Tibial nerve (tissue), 4 donors: ENCODE data around the gene TANC1. TPM values are rescaled to one million over a fixed set of nuclear protein-coding genes. Genes with fewer than 3 reads are reported as not detected.

Source experiments
- DNase-seq, 2 donors: peaks; one replicate each; pipeline ENCODE4 v3.0.0-alpha.2; 2019; ENCODE audit warnings: low spot score in 2 of 2
- H3K27ac ChIP-seq, 4 donors: fragments of 200-600 bp; sonication (generic) in 3 of 4; one replicate each; pipeline ENCODE4 v1.5.1; 2017 to 2019; ENCODE audit warnings: mild to moderate bottlenecking in 1 of 4
- H3K27me3 ChIP-seq, 2 donors: fragments of 200-600 bp; sonication (generic) in 1 of 2; one replicate each; pipeline versions ENCODE4 v1.5.1 to v1.6.0; 2017 to 2019
- H3K36me3 ChIP-seq, 3 donors: fragments of 200-600 bp; sonication (generic); one replicate each; pipeline ENCODE4 v1.5.1; 2018 to 2019
- H3K4me1 ChIP-seq, 4 donors: fragments of 200-600 bp; sonication (generic) in 3 of 4; one replicate each; pipeline ENCODE4 v1.5.1; 2017 to 2019
- H3K4me3 ChIP-seq, 4 donors: fragments of 200-600 bp; sonication (generic) in 3 of 4; one replicate each; pipeline ENCODE4 v1.5.1; 2017 to 2019; ENCODE audit warnings: mild to moderate bottlenecking in 1 of 4, moderate library complexity in 1 of 4
- H3K9me3 ChIP-seq, 4 donors: fragments of 200-600 bp; sonication (generic) in 3 of 4; one replicate each; pipeline ENCODE4 v1.5.1; 2017 to 2019
- CTCF ChIP-seq, 5 experiments: fragments of 200-600 bp in 3 of 5; fragments of 450-650 bp in 2 of 5; sonication (generic) in 3 of 5; IDR thresholded peaks; one replicate each; pipeline ENCODE4 v1.5.1; 2016 to 2019; ENCODE audit warnings: antibody characterized with exemption in 5 of 5, mild to moderate bottlenecking in 3 of 5, moderate library complexity in 2 of 5
- EP300 ChIP-seq, 2 donors: sonication (generic); formaldehyde crosslinking; IDR thresholded peaks; one replicate each; pipeline ENCODE4 v1.6.1; 2017; ENCODE audit warnings: antibody characterized with exemption in 2 of 2, mild to moderate bottlenecking in 1 of 2
- POLR2A ChIP-seq, 2 donors: fragments of 450-650 bp; IDR thresholded peaks; one replicate each; pipeline ENCODE4 v1.6.1; 2017; ENCODE audit warnings: antibody characterized with exemption in 2 of 2, mild to moderate bottlenecking in 2 of 2, moderate library complexity in 2 of 2
- WGBS, 2 donors: methylation state at CpG; one replicate each; pipeline ENCODE4 v1.1.5; 2018; 5-methylcytosine and 5-hydroxymethylcytosine counted together
- total RNA-seq, 4 donors: library from RNA; depleted of rRNA; stranded (reverse); fragments of >200 nt; gene quantifications; one replicate each; pipeline ENCODE4 v1.1.0, GENCODE V29; 2016

TANC1 gene
- total RNA-seq, 4 donors from 2014 or later, result 43.5 to 66.3 (median 57.6) TPM

- Histone ChIP-seq H3K27ac (no peak overlapping the region), H3K27me3 (no peaks in the 10 kb centered on the region), H3K9me3 (no peaks in the 10 kb centered on the region), H3K36me3 (peaks cover 0 to 44% (median 0%) of the 10 kb centered on the region in 3 donors), H3K4me3 (no peak overlapping the region), H3K4me1 (peaks cover 0 to 34% (median 4%) of the 10 kb centered on the region in 4 donors)
- DNase-seq, result no peak
- 84 to 87% methylated on average over 4 of the region's 4 CpGs for WGBS, 2 donors
- no peak for TF ChIP-seq EP300 (IDR thresholded peaks at IDR 0.05)
- no peak for TF ChIP-seq POLR2A (IDR thresholded peaks at IDR 0.05)
- no peak for TF ChIP-seq CTCF (IDR thresholded peaks at IDR 0.05)
Measured at GRCh38 chr2:159153463-159153862, 185.0 kb downstream of the TANC1 start.

GRCh38 chr2:159153951-159154350 lies 185.5 kb downstream of the TANC1 start:
- peaks cover 0 to 44% (median 0%) of the 10 kb centered on the region in 3 donors for H3K36me3 ChIP-seq
- 82 to 94% methylated on average over 2 of the region's 2 CpGs for WGBS, 2 donors
- no peak for TF ChIP-seq POLR2A (IDR thresholded peaks at IDR 0.05)
- TF ChIP-seq CTCF (IDR thresholded peaks at IDR 0.05), result no peak
- TF ChIP-seq EP300 (IDR thresholded peaks at IDR 0.05), result no peak
- no peak overlapping the region for H3K4me3 ChIP-seq
- no peaks in the 10 kb centered on the region for H3K27me3 ChIP-seq
- no peak for DNase-seq
- peaks cover 0 to 29% (median 4%) of the 10 kb centered on the region in 4 donors for H3K4me1 ChIP-seq
- no peaks in the 10 kb centered on the region for H3K9me3 ChIP-seq
- no peak overlapping the region for H3K27ac ChIP-seq

- H3K9me3 ChIP-seq, result no peaks in the 10 kb centered on the region
- no peak for TF ChIP-seq CTCF (IDR thresholded peaks at IDR 0.05)
- TF ChIP-seq POLR2A (IDR thresholded peaks at IDR 0.05), result no peak
- no peak for TF ChIP-seq EP300 (IDR thresholded peaks at IDR 0.05)
- H3K4me3 ChIP-seq, result no peak overlapping the region
- no peak for DNase-seq
- peaks cover 0 to 27% (median 4%) of the 10 kb centered on the region in 4 donors for H3K4me1 ChIP-seq
- H3K27ac ChIP-seq, result no peak overlapping the region
- no peaks in the 10 kb centered on the region for H3K27me3 ChIP-seq
- peaks cover 0 to 44% (median 0%) of the 10 kb centered on the region in 3 donors for H3K36me3 ChIP-seq
- WGBS, 2 donors, result 91 to 97% methylated on average over 1 of the region's 1 CpG
Measured at GRCh38 chr2:159154366-159154765, 185.9 kb downstream of the TANC1 start.

GRCh38 chr2:159155320-159155719 lies 186.9 kb downstream of the TANC1 start:
- no peak overlapping the region for H3K4me3 ChIP-seq
- no peaks in the 10 kb centered on the region for H3K27me3 ChIP-seq
- no peak for DNase-seq
- TF ChIP-seq EP300 (IDR thresholded peaks at IDR 0.05), result no peak
- TF ChIP-seq CTCF (IDR thresholded peaks at IDR 0.05), result no peak
- TF ChIP-seq POLR2A (IDR thresholded peaks at IDR 0.05), result no peak
- H3K36me3 ChIP-seq, result peaks cover 0 to 44% (median 0%) of the 10 kb centered on the region in 3 donors
- H3K4me1 ChIP-seq, result peaks cover 0 to 17% (median 3%) of the 10 kb centered on the region in 4 donors
- no peak overlapping the region for H3K27ac ChIP-seq
- no peaks in the 10 kb centered on the region for H3K9me3 ChIP-seq
- 81 to 82% methylated on average over 6 of the region's 6 CpGs for WGBS, 2 donors

- 88 to 89% methylated on average over 1 of the region's 1 CpG for WGBS, 2 donors
- peaks cover 0 to 13% (median 0%) of the 10 kb centered on the region in 4 donors for H3K4me1 ChIP-seq
- no peak overlapping the region for H3K27ac ChIP-seq
Measured at GRCh38 chr2:159155791-159156190, 187.4 kb downstream of the TANC1 start.

More at GRCh38 chr2:159155791-159156190, 187.4 kb downstream of the TANC1 start:
- H3K9me3 ChIP-seq, result no peaks in the 10 kb centered on the region
- TF ChIP-seq EP300 (IDR thresholded peaks at IDR 0.05), result no peak
- no peak for TF ChIP-seq POLR2A (IDR thresholded peaks at IDR 0.05)
- TF ChIP-seq CTCF (IDR thresholded peaks at IDR 0.05), result no peak
- H3K36me3 ChIP-seq, result peaks cover 0 to 48% (median 0%) of the 10 kb centered on the region in 3 donors
- DNase-seq, result no peak
- H3K4me3 ChIP-seq, result no peak overlapping the region
- no peaks in the 10 kb centered on the region for H3K27me3 ChIP-seq
